IMR-90 (cell line): Measurements from ENCODE around the gene CCL27. TPM values are rescaled to one million over a fixed set of nuclear protein-coding genes. Genes with fewer than 3 reads are reported as not detected.

Experiments
- ATAC-seq: fragments of 200-7000 bp; cut with Tn5 transposase; 2 replicates; pipeline ENCODE4 v1.9.1; 2020; ENCODE audit warnings: low read depth, mild to moderate bottlenecking, moderate library complexity
- BruUV-seq: library from RNA; stranded (reverse); fragments of 400-500 nt; replicated peaks from 2 replicates; lab custom pipeline; 2021; lab: Mats Ljungman, UMichigan
- CTCF ChIA-PET: fragments of 300-600 bp; formaldehyde crosslinking; extraction: SDS; loops from one replicate; lab custom pipeline; 2021; ENCODE audit warnings: antibody characterized with exemption; lab: Yijun Ruan, JAX
- POLR2A ChIA-PET: fragments of 300-600 bp; sonication (Branson Sonifier 250); formaldehyde crosslinking; loops from one replicate; lab custom pipeline; 2022; ENCODE audit warnings: antibody characterized with exemption; ENCODE audit not compliant: unreplicated experiment; lab: Charles Lee
- DNase-seq: peaks from one replicate; pipeline ENCODE4 v3.0.0; 2013
- H2AFZ ChIP-seq: replicated peaks from 2 replicates; pipeline ENCODE3; 2013; ENCODE audit warnings: low read length, mild to moderate bottlenecking; ENCODE audit not compliant: poor library complexity
- H2AK5ac ChIP-seq: 2 replicates; pipeline ENCODE4 v1.6.1; 2013; ENCODE audit warnings: low read depth, low read length, inconsistent platforms
- H2AK9ac ChIP-seq: replicated peaks from 2 replicates; pipeline ENCODE3; 2013; ENCODE audit warnings: mild to moderate bottlenecking, low read depth, low read length, moderate library complexity; ENCODE audit not compliant: poor library complexity
- H2BK120ac ChIP-seq: 2 replicates; pipeline ENCODE4 v1.6.1; 2013; ENCODE audit warnings: low read depth, low read length, inconsistent platforms
- H2BK15ac ChIP-seq: 3 replicates; pipeline ENCODE4 v1.6.1; 2013; ENCODE audit warnings: low read depth, low read length, inconsistent platforms
- H2BK20ac ChIP-seq: 2 replicates; pipeline ENCODE4 v1.6.1; 2013; ENCODE audit warnings: low read depth, mild to moderate bottlenecking, inconsistent platforms, low read length, moderate library complexity
- H2BK5ac ChIP-seq: 2 replicates; pipeline ENCODE4 v1.6.1; 2013; ENCODE audit warnings: mild to moderate bottlenecking, low read depth, low read length, inconsistent platforms; ENCODE audit not compliant: poor library complexity, severe bottlenecking
- H3K14ac ChIP-seq: replicated peaks from 2 replicates; pipeline ENCODE4 v1.6.1; 2013; ENCODE audit warnings: low read depth, low read length, inconsistent platforms
- H3K18ac ChIP-seq: 2 replicates; pipeline ENCODE4 v1.6.1; 2013; ENCODE audit warnings: low read depth, low read length, control low read depth
- H3K23ac ChIP-seq: 2 replicates; pipeline ENCODE4 v1.6.1; 2013; ENCODE audit warnings: low read depth, low read length, inconsistent platforms
- H3K27ac ChIP-seq: 2 replicates; pipeline ENCODE4 v1.5.1; 2013; ENCODE audit warnings: mild to moderate bottlenecking, control low read depth, low read length; ENCODE audit not compliant: insufficient read depth
- H3K27me3 ChIP-seq: 2 replicates; pipeline ENCODE4 v1.6.1; 2013; ENCODE audit warnings: low read length; ENCODE audit not compliant: control insufficient read depth, insufficient read depth
- H3K36me3 ChIP-seq: 2 replicates; pipeline ENCODE4 v1.6.1; 2013; ENCODE audit warnings: low read length, mixed read lengths; ENCODE audit not compliant: control insufficient read depth, insufficient read depth
- H3K4ac ChIP-seq: 2 replicates; pipeline ENCODE4 v1.6.1; 2013; ENCODE audit warnings: low read depth, low read length, inconsistent platforms
- H3K4me1 ChIP-seq: 2 replicates; pipeline ENCODE4 v1.6.1; 2013; ENCODE audit warnings: low read length, mixed read lengths; ENCODE audit not compliant: control insufficient read depth, insufficient read depth
- H3K4me2 ChIP-seq: 2 replicates; pipeline ENCODE4 v1.6.1; 2013; ENCODE audit warnings: low read depth, mild to moderate bottlenecking, control low read depth, low read length, moderate library complexity
- H3K4me3 ChIP-seq: 2 replicates; pipeline ENCODE4 v1.5.1; 2013; ENCODE audit warnings: low read depth, mild to moderate bottlenecking, control low read depth, low read length, moderate library complexity; ENCODE audit not compliant: insufficient read depth
- H3K56ac ChIP-seq: 2 replicates; pipeline ENCODE4 v1.6.1; 2013; ENCODE audit warnings: low read length, inconsistent platforms; ENCODE audit not compliant: insufficient read depth; ENCODE audit errors: extremely low read depth
- H3K79me1 ChIP-seq, 2 experiments: 2 replicates each; pipeline ENCODE4 v1.6.1; 2013; ENCODE audit warnings: low read length in 2 of 2, inconsistent platforms in 1 of 2, low read depth in 1 of 2
- H3K9ac ChIP-seq: 2 replicates; pipeline ENCODE4 v1.6.1; 2013; ENCODE audit warnings: low read depth, low read length, control low read depth
- H3K9me1 ChIP-seq: 2 replicates; pipeline ENCODE4 v1.6.1; 2013; ENCODE audit warnings: low read length, inconsistent platforms; ENCODE audit not compliant: insufficient read depth
- H3K9me3 ChIP-seq: 2 replicates; pipeline ENCODE4 v1.6.1; 2013; ENCODE audit warnings: low read length; ENCODE audit not compliant: control insufficient read depth, insufficient read depth
- H4K20me1 ChIP-seq: 2 replicates; pipeline ENCODE4 v1.6.1; 2013; ENCODE audit warnings: low read length, inconsistent platforms; ENCODE audit not compliant: insufficient read depth
- H4K5ac ChIP-seq: 2 replicates; pipeline ENCODE4 v1.6.1; 2013; ENCODE audit warnings: mild to moderate bottlenecking, low read depth, low read length, control low read depth
- H4K8ac ChIP-seq, 2 experiments: 2 replicates each; pipeline ENCODE4 v1.6.1; 2013; ENCODE audit warnings: low read depth in 2 of 2, low read length in 2 of 2, control low read depth in 1 of 2, inconsistent platforms in 1 of 2
- H4K91ac ChIP-seq: 2 replicates; pipeline ENCODE4 v1.6.1; 2013; ENCODE audit warnings: low read depth, low read length, inconsistent platforms; ENCODE audit not compliant: insufficient read depth
- BHLHE40 ChIP-seq: fragments of 150-350 bp; IDR thresholded peaks from 2 replicates; pipeline ENCODE4 v1.6.1; 2016; ENCODE audit warnings: mild to moderate bottlenecking, low read depth, low read length
- CEBPB ChIP-seq: IDR thresholded peaks from 2 replicates; pipeline ENCODE4 v1.6.1; 2012; ENCODE audit warnings: low read depth, low read length, improper control_type of control experiment
- CHD1 ChIP-seq: IDR thresholded peaks from 2 replicates; pipeline ENCODE4 v1.6.1; 2012; ENCODE audit warnings: low read depth, low read length, improper control_type of control experiment
- CTCF ChIP-seq: conservative IDR thresholded peaks from 2 replicates; pipeline ENCODE4 v1.5.1; 2012; ENCODE audit warnings: mild to moderate bottlenecking, low read depth, low read length, improper control_type of control experiment
- ELK1 ChIP-seq: fragments of 150-350 bp; IDR thresholded peaks from 2 replicates; pipeline ENCODE4 v1.6.1; 2016; ENCODE audit warnings: low read depth, mild to moderate bottlenecking, low read length, moderate library complexity, borderline replicate concordance
- FOS ChIP-seq: fragments of 150-350 bp; IDR thresholded peaks from 2 replicates; pipeline ENCODE4 v1.6.1; 2016; ENCODE audit warnings: low read depth, low read length
- MAFK ChIP-seq: IDR thresholded peaks from 2 replicates; pipeline ENCODE4 v1.6.1; 2012; ENCODE audit warnings: low read depth, low read length, improper control_type of control experiment
- MAZ ChIP-seq: IDR thresholded peaks from 2 replicates; pipeline ENCODE4 v1.6.1; 2012; ENCODE audit warnings: low read depth, mild to moderate bottlenecking, low read length, improper control_type of control experiment, moderate library complexity, borderline replicate concordance
- MXI1 ChIP-seq: IDR thresholded peaks from 2 replicates; pipeline ENCODE4 v1.6.1; 2012; ENCODE audit warnings: low read depth, mild to moderate bottlenecking, low read length, moderate library complexity, borderline replicate concordance
- NFE2L2 ChIP-seq: fragments of 150-350 bp; IDR thresholded peaks from 2 replicates; pipeline ENCODE4 v1.6.1; 2016; ENCODE audit warnings: low read depth, mild to moderate bottlenecking, low read length
- POLR2A ChIP-seq: IDR thresholded peaks from 2 replicates; pipeline ENCODE4 v1.6.1; 2012; ENCODE audit warnings: mild to moderate bottlenecking, low read depth, low read length
- RAD21 ChIP-seq: IDR thresholded peaks from 2 replicates; pipeline ENCODE4 v1.6.1; 2012; ENCODE audit warnings: low read length, improper control_type of control experiment
- RCOR1 ChIP-seq: IDR thresholded peaks from 2 replicates; pipeline ENCODE4 v1.6.1; 2012; ENCODE audit warnings: mild to moderate bottlenecking, low read length, improper control_type of control experiment; ENCODE audit not compliant: insufficient replicate concordance
- RFX5 ChIP-seq: IDR thresholded peaks from 2 replicates; pipeline ENCODE4 v1.8.0; 2012; ENCODE audit warnings: low read depth, mild to moderate bottlenecking, low read length, moderate library complexity
- SMC3 ChIP-seq: fragments of 150-350 bp; IDR thresholded peaks from 2 replicates; pipeline ENCODE4 v1.6.1; 2016; ENCODE audit warnings: low read depth, mild to moderate bottlenecking, antibody characterized with exemption, low read length, moderate library complexity
- USF2 ChIP-seq: fragments of 150-350 bp; IDR thresholded peaks from 2 replicates; pipeline ENCODE4 v1.6.1; 2017; ENCODE audit warnings: mild to moderate bottlenecking, antibody characterized with exemption, low read length, low read depth
- WGBS, 2 experiments: methylation state at CpG; one replicate each; pipeline versions ENCODE4 v1.1.5 to v1.1.7; 2013; ENCODE audit warnings: missing lambda C conversion rate in 2 of 2; ENCODE audit not compliant: insufficient read length in 1 of 2; ENCODE audit errors: extremely low coverage in 2 of 2; 5-methylcytosine and 5-hydroxymethylcytosine counted together
- dilution Hi-C: fragments of 300-500 bp; cut with HindIII; formaldehyde crosslinking; loops from one replicate; pipeline ENCODE4 v1.14.3; 2018; ENCODE audit warnings: low sequenced_read_pairs; ENCODE audit not compliant: unreplicated experiment
- in situ Hi-C: fragments of 300-500 bp; cut with MboI; formaldehyde crosslinking; loops from 3 replicates; pipeline ENCODE4 v1.14.3; 2019; ENCODE audit warnings: low sequenced_read_pairs, inconsistent platforms, mixed read lengths
- intact Hi-C: fragments of 100-400 bp; cut with micrococcal nuclease; formaldehyde crosslinking; loops from 2 replicates; pipeline ENCODE4 v1.10.0; 2022
- polyA plus RNA-seq, 3 experiments: library from polyadenylated mRNA; depleted of rRNA; stranded (reverse); fragments of >200 nt; gene quantifications; 2 replicates each; pipeline ENCODE4 v1.2.3, GENCODE V29; 2012; ENCODE audit warnings: low replicate concordance in 1 of 3
- total RNA-seq: library from RNA; depleted of rRNA; stranded (reverse); fragments of >200 nt; gene quantifications from 2 replicates; pipeline ENCODE4 v1.2.3, GENCODE V29; 2012

CCL27 gene
- total and polyA plus RNA-seq, 2 of the 4 experiments (the other 2 are of a cell fraction): 0.18 to 0.26 TPM

GRCh38 chr9:34656992-34657391 lies 5.5 kb downstream of the CCL27 start:
- POLR2A ChIA-PET: no interaction called here
- no CpG with 5 or more reads among the region's 5 CpGs for WGBS, 2 experiments
- dilution Hi-C loops: no loop called here

More at GRCh38 chr9:34656992-34657391, 5.5 kb downstream of the CCL27 start:
- H2BK20ac ChIP-seq: no peak overlapping the region
- H3K9me1 ChIP-seq: peaks cover 25% of the 10 kb centered on the region
- H4K20me1 ChIP-seq: no peaks in the 10 kb centered on the region
- no peak overlapping the region for H2AK5ac ChIP-seq
- intact Hi-C loops: no loop called here
- H3K4me1 ChIP-seq: peaks cover 27% of the 10 kb centered on the region
- H3K56ac ChIP-seq: no peak overlapping the region
- H4K91ac ChIP-seq: no peak overlapping the region
- H4K8ac ChIP-seq: no peak overlapping the region
- DNase-seq (no peak), ATAC-seq (no peak)
- H3K36me3 ChIP-seq: peaks cover 4% of the 10 kb centered on the region; the same call in 1 of the 2 replicates
- no peak overlapping the region for H3K14ac ChIP-seq
- no peak overlapping the region for H3K18ac ChIP-seq
- H2BK120ac ChIP-seq: no peak overlapping the region
- TF ChIP-seq BHLHE40 (no peak), ELK1 (no peak), USF2 (no peak), RFX5 (no peak), MXI1 (no peak), CEBPB (no peak), NFE2L2 (no peak), RCOR1 (no peak), CHD1 (no peak), SMC3 (no peak), CTCF (no peak), POLR2A (no peak), FOS (no peak), MAZ (no peak), MAFK (no peak), RAD21 (no peak)
- BruUV-seq: no TSS peak
- H3K4me2 ChIP-seq: no peak overlapping the region
- no peak overlapping the region for H2BK15ac ChIP-seq
- no peaks in the 10 kb centered on the region for H3K9me3 ChIP-seq
- H3K79me1 ChIP-seq: peaks cover 0 to 21% of the 10 kb centered on the region in 2 experiments; a peak in 2 of 4 replicates
- no peak overlapping the region for H4K5ac ChIP-seq
- H3K4me3 ChIP-seq: no peak overlapping the region
- H3K4ac ChIP-seq: no peak overlapping the region
- H2AFZ ChIP-seq: no peak overlapping the region
- H2BK5ac ChIP-seq: no peak overlapping the region
- no peak overlapping the region for H3K27ac ChIP-seq
- no peak overlapping the region for H2AK9ac ChIP-seq
- H3K27me3 ChIP-seq: no peaks in the 10 kb centered on the region
- H3K9ac ChIP-seq: no peak overlapping the region
- CTCF ChIA-PET: no interaction called here
- in situ Hi-C loops: no loop called here
- H3K23ac ChIP-seq: no peak overlapping the region
